Osteoblast (primary cell): ENCODE results near the gene ALOXE3. TPM values are rescaled to one million over a fixed set of nuclear protein-coding genes. Genes with fewer than 3 reads are reported as not detected.

Experiments
- DNase-seq: peaks from one replicate; pipeline ENCODE4 v3.0.0; 2011; ENCODE audit warnings: low spot score, mixed read lengths; ENCODE audit not compliant: insufficient read length; ENCODE audit errors: missing footprints
- H2AFZ ChIP-seq: 2 replicates; pipeline ENCODE4 v1.6.0; 2011; ENCODE audit warnings: mild to moderate bottlenecking, low read length
- H3K27ac ChIP-seq: 2 replicates; pipeline ENCODE4 v1.5.1; 2011; ENCODE audit warnings: mild to moderate bottlenecking, low read depth, low read length, moderate library complexity
- H3K27me3 ChIP-seq: 2 replicates; pipeline ENCODE4 v1.6.0; 2012; ENCODE audit warnings: mild to moderate bottlenecking, control low read depth, inconsistent platforms, low read length, moderate library complexity; ENCODE audit not compliant: insufficient read depth
- H3K36me3 ChIP-seq: 2 replicates; pipeline ENCODE4 v1.5.1; 2011; ENCODE audit warnings: mild to moderate bottlenecking, low read length, control low read depth, moderate library complexity; ENCODE audit not compliant: insufficient read depth
- H3K4me1 ChIP-seq: 2 replicates; pipeline ENCODE4 v1.5.1; 2011; ENCODE audit warnings: mild to moderate bottlenecking, low read length, control low read depth, moderate library complexity; ENCODE audit not compliant: insufficient read depth
- H3K4me2 ChIP-seq: 2 replicates; pipeline ENCODE4 v1.6.0; 2011; ENCODE audit warnings: mild to moderate bottlenecking, low read length; ENCODE audit not compliant: insufficient read depth
- H3K4me3 ChIP-seq: fragments of 200-600 bp; sonication (generic); 3 replicates; pipeline ENCODE4 v1.5.1; 2012; ENCODE audit warnings: mild to moderate bottlenecking, low read length, inconsistent platforms; ENCODE audit not compliant: insufficient read depth
- H3K79me2 ChIP-seq: 2 replicates; pipeline ENCODE4 v1.6.0; 2012; ENCODE audit warnings: mild to moderate bottlenecking, low read length, control low read depth, inconsistent platforms; ENCODE audit not compliant: insufficient read depth
- H3K9me3 ChIP-seq: 2 replicates; pipeline ENCODE4 v1.5.1; 2011; ENCODE audit warnings: low read depth, low read length, control low read depth
- H4K20me1 ChIP-seq: 2 replicates; pipeline ENCODE4 v1.6.0; 2012; ENCODE audit warnings: mild to moderate bottlenecking, low read length, control low read depth; ENCODE audit not compliant: insufficient read depth
- total RNA-seq: library from RNA; depleted of rRNA; stranded (reverse); fragments of >200 nt; gene quantifications from 2 replicates; pipeline ENCODE4 v1.2.3, GENCODE V29; 2012
- TF ChIP-seq, protein P1 (sequence below): IDR thresholded peaks from 2 replicates; pipeline ENCODE4 v1.5.1; 2011; ENCODE audit warnings: mild to moderate bottlenecking, low read depth, low read length, moderate library complexity; ENCODE audit errors: extremely low read depth

ALOXE3 gene
- total RNA-seq, 1 donor = not detected

GRCh38 chr17:8104911-8105310, 13.4 kb downstream of the ALOXE3 start:
- H3K36me3 ChIP-seq = no peaks in the 10 kb centered on the region
- no peaks in the 10 kb centered on the region for H3K79me2 ChIP-seq
- no peak overlapping the region for H2AFZ ChIP-seq
- TF ChIP-seq, protein P1, sequence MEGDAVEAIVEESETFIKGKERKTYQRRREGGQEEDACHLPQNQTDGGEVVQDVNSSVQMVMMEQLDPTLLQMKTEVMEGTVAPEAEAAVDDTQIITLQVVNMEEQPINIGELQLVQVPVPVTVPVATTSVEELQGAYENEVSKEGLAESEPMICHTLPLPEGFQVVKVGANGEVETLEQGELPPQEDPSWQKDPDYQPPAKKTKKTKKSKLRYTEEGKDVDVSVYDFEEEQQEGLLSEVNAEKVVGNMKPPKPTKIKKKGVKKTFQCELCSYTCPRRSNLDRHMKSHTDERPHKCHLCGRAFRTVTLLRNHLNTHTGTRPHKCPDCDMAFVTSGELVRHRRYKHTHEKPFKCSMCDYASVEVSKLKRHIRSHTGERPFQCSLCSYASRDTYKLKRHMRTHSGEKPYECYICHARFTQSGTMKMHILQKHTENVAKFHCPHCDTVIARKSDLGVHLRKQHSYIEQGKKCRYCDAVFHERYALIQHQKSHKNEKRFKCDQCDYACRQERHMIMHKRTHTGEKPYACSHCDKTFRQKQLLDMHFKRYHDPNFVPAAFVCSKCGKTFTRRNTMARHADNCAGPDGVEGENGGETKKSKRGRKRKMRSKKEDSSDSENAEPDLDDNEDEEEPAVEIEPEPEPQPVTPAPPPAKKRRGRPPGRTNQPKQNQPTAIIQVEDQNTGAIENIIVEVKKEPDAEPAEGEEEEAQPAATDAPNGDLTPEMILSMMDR = no peak
- H3K4me2 ChIP-seq = no peak overlapping the region
- H4K20me1 ChIP-seq = no peaks in the 10 kb centered on the region
- H3K4me1 ChIP-seq = no peaks in the 10 kb centered on the region
- H3K27ac ChIP-seq = no peak overlapping the region
- DNase-seq = no peak
- peaks cover 2% of the 10 kb centered on the region for H3K27me3 ChIP-seq
- no peak overlapping the region for H3K4me3 ChIP-seq
- no peaks in the 10 kb centered on the region for H3K9me3 ChIP-seq

DNA sequence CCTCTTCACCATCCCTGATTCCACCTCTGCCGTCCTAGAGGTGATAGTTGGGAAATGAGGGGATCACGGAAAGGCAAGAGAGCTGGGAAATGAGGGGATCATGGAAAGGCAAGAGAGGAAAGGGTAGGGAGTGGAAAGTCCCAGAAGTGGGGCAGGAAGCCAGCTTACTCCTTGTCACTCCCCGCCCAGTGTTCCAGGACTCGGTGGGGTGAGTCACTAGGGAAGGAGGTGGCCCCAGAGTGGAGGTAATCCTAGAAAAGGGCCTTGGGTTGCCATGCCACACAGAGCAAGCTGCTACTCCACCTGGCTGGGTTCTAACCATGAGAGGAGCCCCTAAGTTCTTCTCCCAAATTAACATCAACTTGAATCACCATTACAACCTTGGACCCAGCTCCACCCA, 14.8 kb downstream of the ALOXE3 start:
- Histone ChIP-seq H3K4me3 (no peak overlapping the region), H3K36me3 (no peaks in the 10 kb centered on the region), H3K27ac (no peak overlapping the region), H2AFZ (no peak overlapping the region), H3K9me3 (no peaks in the 10 kb centered on the region), H3K4me1 (no peaks in the 10 kb centered on the region), H3K79me2 (no peaks in the 10 kb centered on the region), H4K20me1 (no peaks in the 10 kb centered on the region), H3K4me2 (no peak overlapping the region), H3K27me3 (no peaks in the 10 kb centered on the region)
- TF ChIP-seq, protein P1 = no peak
- DNase-seq = peak; percentile 50

DNA sequence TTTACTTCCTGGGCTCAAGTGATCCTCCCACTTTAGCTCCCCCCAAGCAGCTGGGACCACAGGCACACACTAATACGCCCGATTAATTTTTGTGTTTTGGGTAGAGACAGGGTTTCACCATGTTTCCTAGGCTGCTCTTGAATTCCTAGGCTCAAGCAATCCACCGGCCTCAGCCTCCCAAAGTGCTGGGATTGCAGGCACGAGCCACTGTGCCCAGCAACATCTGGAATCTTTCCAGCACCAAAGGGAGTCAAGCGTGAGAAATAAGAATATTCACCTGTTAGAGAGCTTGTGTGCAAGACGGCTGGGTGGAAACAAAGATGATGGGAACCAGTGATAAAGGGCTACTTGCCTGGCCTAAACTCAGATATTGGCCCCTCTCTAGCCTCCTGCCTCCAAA, 16.6 kb downstream of the ALOXE3 start:
- no peak overlapping the region for H2AFZ ChIP-seq
- H3K9me3 ChIP-seq = no peaks in the 10 kb centered on the region
- no peak for DNase-seq
- no peaks in the 10 kb centered on the region for H3K36me3 ChIP-seq
- H3K4me2 ChIP-seq = no peak overlapping the region
- H3K27me3 ChIP-seq = peaks cover 3% of the 10 kb centered on the region
- H4K20me1 ChIP-seq = no peaks in the 10 kb centered on the region
- no peaks in the 10 kb centered on the region for H3K79me2 ChIP-seq
- H3K27ac ChIP-seq = no peak overlapping the region
- H3K4me3 ChIP-seq = no peak overlapping the region
- TF ChIP-seq, protein P1 = no peak
- no peaks in the 10 kb centered on the region for H3K4me1 ChIP-seq

DNA sequence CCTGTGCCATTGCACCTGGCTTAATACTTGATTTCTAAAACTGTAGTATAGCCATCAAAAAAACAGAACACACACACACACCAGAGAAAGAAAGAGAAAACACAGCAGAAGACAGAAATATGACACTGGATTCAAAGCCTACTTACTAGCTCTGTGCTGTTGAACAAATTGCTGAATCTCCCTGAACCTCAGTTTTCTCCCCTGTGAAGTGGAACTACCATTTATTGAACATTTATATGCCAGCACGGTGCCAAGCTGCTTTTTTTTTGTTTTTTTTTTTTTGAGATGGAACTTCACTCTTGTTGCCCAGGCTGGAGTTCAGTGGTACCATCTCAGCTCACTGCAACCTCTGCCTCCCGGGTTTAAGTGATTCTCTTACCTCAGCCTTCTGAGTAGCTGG, 17.6 kb downstream of the ALOXE3 start:
- Histone ChIP-seq H3K79me2 (no peaks in the 10 kb centered on the region), H3K27me3 (peaks cover 6% of the 10 kb centered on the region), H3K4me2 (no peak overlapping the region), H3K4me3 (no peak overlapping the region), H3K9me3 (no peaks in the 10 kb centered on the region), H2AFZ (no peak overlapping the region), H4K20me1 (no peaks in the 10 kb centered on the region), H3K4me1 (no peaks in the 10 kb centered on the region), H3K36me3 (no peaks in the 10 kb centered on the region), H3K27ac (no peak overlapping the region)
- TF ChIP-seq, protein P1 = no peak
- DNase-seq = no peak
